ENCODE results near the gene STK24. TPM values are rescaled to one million over a fixed set of nuclear protein-coding genes. Genes with fewer than 3 reads are reported as not detected.

STK24 gene
- total and polyA plus RNA-seq, 10 of the 15 experiments (the other 5 are each of a cell fraction or from before 2014, with no cell fraction given): 7.5 to 115 (median 52.9) TPM

DNA sequence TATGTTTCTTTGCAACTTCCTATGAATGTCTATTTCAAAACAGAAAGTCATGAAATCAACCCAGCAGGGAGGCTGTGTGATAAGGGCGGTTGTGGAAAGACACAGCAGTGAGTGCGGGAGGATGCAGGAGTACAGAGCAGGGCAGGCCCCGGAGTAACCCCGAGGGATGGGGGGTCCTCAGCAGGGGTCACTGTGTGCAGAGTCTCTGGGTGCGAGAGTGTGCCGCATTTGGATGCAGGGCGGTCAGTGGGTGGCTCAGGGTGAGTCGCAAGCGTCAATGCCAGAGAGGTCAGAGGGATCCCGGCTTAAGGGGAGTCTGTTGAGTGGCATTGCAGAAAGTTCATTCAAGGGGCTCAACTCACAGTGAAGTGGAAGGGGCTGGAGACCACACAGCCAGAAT lies 147.8 kb downstream of the STK24 start:
- no peak overlapping the region for H2AFZ ChIP-seq (ENCODE audit: control insufficient read depth, low read depth, low read length)
- BruUV-seq (replicated peaks): no TSS peak
- H3K4me3 ChIP-seq: no peak overlapping the region
- no peak overlapping the region for H3K4me2 ChIP-seq (ENCODE audit: control insufficient read depth, insufficient read depth)
- intact Hi-C loops (cut with micrococcal nuclease; ENCODE audit: unreplicated experiment) (no loop called here), in situ Hi-C loops (cut with MboI) (no loop called here)
- no peak for FAIRE-seq
- no peaks in the 10 kb centered on the region for H3K9me3 ChIP-seq (replicated peaks; ENCODE audit: control insufficient read depth, insufficient read depth, low read length)
- ATAC-seq: no peak
- no peak overlapping the region for H3K27ac ChIP-seq (ENCODE audit: control insufficient read depth, insufficient read depth)
- ChIA-PET CTCF (no interaction called here), RAD21 (ENCODE audit: unreplicated experiment) (no interaction called here), SMC1A (ENCODE audit: uncharacterized antibody, unreplicated experiment) (no interaction called here), POLR2A (no interaction called here)
- no peak overlapping the region for H3K9ac ChIP-seq (ENCODE audit: control insufficient read depth, insufficient read depth, low read length)
- no peaks in the 10 kb centered on the region; a peak in 1 of 4 replicates for H3K27me3 ChIP-seq (replicated peaks in 1 of 2; ENCODE audit: control insufficient read depth in 2 of 2, insufficient read depth in 2 of 2, low read length in 1 of 2)
- no peaks in the 10 kb centered on the region for H3K36me3 ChIP-seq (ENCODE audit: control insufficient read depth in 2 of 2, insufficient read depth in 2 of 2, low read length in 1 of 2)
- H3K4me1 ChIP-seq (ENCODE audit: control insufficient read depth, insufficient read depth, low read length): no peaks in the 10 kb centered on the region
- H4K20me1 ChIP-seq (ENCODE audit: control insufficient read depth, insufficient read depth): no peaks in the 10 kb centered on the region
- WGBS (ENCODE audit: insufficient coverage, insufficient replicate concordance, low lambda C conversion rate, missing lambda C conversion rate): 39% methylated on average over 10 of the region's 10 CpGs
- TF ChIP-seq, protein P1, sequence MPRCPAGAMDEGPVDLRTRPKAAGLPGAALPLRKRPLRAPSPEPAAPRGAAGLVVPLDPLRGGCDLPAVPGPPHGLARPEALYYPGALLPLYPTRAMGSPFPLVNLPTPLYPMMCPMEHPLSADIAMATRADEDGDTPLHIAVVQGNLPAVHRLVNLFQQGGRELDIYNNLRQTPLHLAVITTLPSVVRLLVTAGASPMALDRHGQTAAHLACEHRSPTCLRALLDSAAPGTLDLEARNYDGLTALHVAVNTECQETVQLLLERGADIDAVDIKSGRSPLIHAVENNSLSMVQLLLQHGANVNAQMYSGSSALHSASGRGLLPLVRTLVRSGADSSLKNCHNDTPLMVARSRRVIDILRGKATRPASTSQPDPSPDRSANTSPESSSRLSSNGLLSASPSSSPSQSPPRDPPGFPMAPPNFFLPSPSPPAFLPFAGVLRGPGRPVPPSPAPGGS (IDR thresholded peaks at IDR 0.05; ENCODE audit: borderline replicate concordance, insufficient read depth, low read depth, low read length, poor library complexity, severe bottlenecking): peak; percentile 68
- no peak for TF ChIP-seq EP300 (IDR thresholded peaks at IDR 0.05; ENCODE audit: borderline replicate concordance in 1 of 2, control insufficient read depth in 1 of 2, low read depth in 2 of 2, low read length in 2 of 2)
- H3K79me2 ChIP-seq (ENCODE audit: control insufficient read depth, insufficient read depth, low read length): no peaks in the 10 kb centered on the region
- no peak for DNase-seq (ENCODE audit: low read depth, low spot score)

DNA sequence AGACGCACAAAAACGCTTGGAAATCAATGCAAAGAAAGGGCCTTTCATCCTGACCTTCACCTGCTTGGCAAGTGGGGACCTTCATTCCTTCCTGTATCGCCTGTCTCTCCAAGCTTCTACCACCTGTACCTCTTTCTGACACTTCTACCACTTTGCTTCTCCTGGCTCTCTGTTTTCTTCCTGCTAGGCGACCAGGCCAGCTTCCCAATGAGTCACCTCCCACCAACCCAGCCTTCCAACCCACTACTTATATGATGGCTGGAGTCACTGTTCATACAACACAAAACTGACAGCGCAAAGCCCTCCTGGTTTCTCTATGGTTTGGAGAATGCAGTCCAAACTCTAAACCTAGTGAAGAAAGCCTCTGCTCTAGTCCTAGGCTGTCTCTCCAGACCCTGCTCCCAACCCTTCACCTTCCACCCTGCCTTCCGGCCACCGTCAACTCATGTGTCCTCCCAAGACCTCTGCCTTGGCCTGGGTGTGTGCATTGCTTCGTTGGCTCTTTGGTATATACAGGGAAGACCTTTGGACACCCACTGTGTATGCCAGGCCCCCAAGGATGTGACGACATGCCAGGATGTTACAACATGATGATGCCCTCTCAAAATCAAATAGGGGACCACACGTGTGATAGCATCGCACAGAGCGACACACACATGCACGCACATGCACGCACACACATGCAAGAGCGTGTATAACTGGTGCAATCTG lies 148.5 kb downstream of the STK24 start:
- Histone ChIP-seq H3K27me3 (replicated peaks in 1 of 2; ENCODE audit: control insufficient read depth in 2 of 2, insufficient read depth in 2 of 2, low read length in 1 of 2) (no peaks in the 10 kb centered on the region; a peak in 1 of 4 replicates), H3K79me2 (ENCODE audit: control insufficient read depth, insufficient read depth, low read length) (no peaks in the 10 kb centered on the region), H4K20me1 (ENCODE audit: control insufficient read depth, insufficient read depth) (no peaks in the 10 kb centered on the region), H2AFZ (ENCODE audit: control insufficient read depth, low read depth, low read length) (no peak overlapping the region), H3K9me3 (replicated peaks; ENCODE audit: control insufficient read depth, insufficient read depth, low read length) (no peaks in the 10 kb centered on the region), H3K27ac (ENCODE audit: control insufficient read depth, insufficient read depth) (no peak overlapping the region), H3K4me1 (ENCODE audit: control insufficient read depth, insufficient read depth, low read length) (no peaks in the 10 kb centered on the region), H3K9ac (ENCODE audit: control insufficient read depth, insufficient read depth, low read length) (no peak overlapping the region), H3K36me3 (ENCODE audit: control insufficient read depth in 2 of 2, insufficient read depth in 2 of 2, low read length in 1 of 2) (no peaks in the 10 kb centered on the region), H3K4me2 (ENCODE audit: control insufficient read depth, insufficient read depth) (no peak overlapping the region), H3K4me3 (no peak overlapping the region)
- in situ Hi-C loops (cut with MboI) (no loop called here), intact Hi-C loops (cut with micrococcal nuclease; ENCODE audit: unreplicated experiment) (no loop called here)
- 47% methylated on average over 15 of the region's 15 CpGs for WGBS (ENCODE audit: insufficient coverage, insufficient replicate concordance, low lambda C conversion rate, missing lambda C conversion rate)
- no TSS peak for BruUV-seq (replicated peaks)
- FAIRE-seq: no peak
- no peak for ATAC-seq
- ChIA-PET POLR2A (no interaction called here), RAD21 (ENCODE audit: unreplicated experiment) (no interaction called here), SMC1A (ENCODE audit: uncharacterized antibody, unreplicated experiment) (no interaction called here), CTCF (no interaction called here)
- DNase-seq (ENCODE audit: low read depth, low spot score): no peak
- TF ChIP-seq, protein P2, sequence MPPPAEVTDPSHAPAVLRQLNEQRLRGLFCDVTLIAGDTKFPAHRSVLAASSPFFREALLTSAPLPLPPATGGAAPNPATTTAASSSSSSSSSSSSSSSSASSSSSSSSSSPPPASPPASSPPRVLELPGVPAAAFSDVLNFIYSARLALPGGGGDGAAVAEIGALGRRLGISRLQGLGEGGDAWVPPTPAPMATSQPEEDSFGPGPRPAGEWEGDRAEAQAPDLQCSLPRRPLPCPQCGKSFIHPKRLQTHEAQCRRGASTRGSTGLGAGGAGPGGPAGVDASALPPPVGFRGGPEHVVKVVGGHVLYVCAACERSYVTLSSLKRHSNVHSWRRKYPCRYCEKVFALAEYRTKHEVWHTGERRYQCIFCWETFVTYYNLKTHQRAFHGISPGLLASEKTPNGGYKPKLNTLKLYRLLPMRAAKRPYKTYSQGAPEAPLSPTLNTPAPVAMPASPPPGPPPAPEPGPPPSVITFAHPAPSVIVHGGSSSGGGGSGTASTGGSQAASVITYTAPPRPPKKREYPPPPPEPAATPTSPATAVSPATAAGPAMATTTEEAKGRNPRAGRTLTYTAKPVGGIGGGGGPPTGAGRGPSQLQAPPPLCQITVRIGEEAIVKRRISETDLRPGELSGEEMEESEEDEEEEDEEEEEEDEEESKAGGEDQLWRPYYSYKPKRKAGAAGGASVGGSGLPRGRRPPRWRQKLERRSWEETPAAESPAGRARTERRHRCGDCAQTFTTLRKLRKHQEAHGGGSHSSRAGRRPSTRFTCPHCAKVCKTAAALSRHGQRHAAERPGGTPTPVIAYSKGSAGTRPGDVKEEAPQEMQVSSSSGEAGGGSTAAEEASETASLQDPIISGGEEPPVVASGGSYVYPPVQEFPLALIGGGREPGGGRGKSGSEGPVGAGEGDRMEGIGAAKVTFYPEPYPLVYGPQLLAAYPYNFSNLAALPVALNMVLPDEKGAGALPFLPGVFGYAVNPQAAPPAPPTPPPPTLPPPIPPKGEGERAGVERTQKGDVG (CRISPR knock-in tag; IDR thresholded peaks at IDR 0.05): no peak
- peak; percentile 3 for TF ChIP-seq PBX3 (IDR thresholded peaks at IDR 0.05; ENCODE audit: insufficient replicate concordance, low read depth, low read length)
